SK-N-SH (cell line): ENCODE results near the gene KLHL2. TPM values are rescaled to one million over a fixed set of nuclear protein-coding genes. Genes with fewer than 3 reads are reported as not detected.

Experiments
- CTCF ChIA-PET: fragments of 300-600, 350-600 bp; formaldehyde crosslinking; extraction: SDS; loops from one replicate; lab custom pipeline; 2021; lab: Yijun Ruan, JAX
- POLR2A ChIA-PET: fragments of 350-600 bp; sonication (Branson Sonifier 250); formaldehyde crosslinking; extraction: SDS; loops from one replicate; lab custom pipeline; 2020; ENCODE audit warnings: antibody characterized with exemption, inconsistent platforms; lab: Yijun Ruan, JAX
- DNase-seq: peaks from one replicate; pipeline ENCODE4 v3.0.0; 2012
- H2AFZ ChIP-seq: fragments of 200-600 bp; sonication (generic); 2 replicates; pipeline ENCODE4 v1.8.1; 2016; ENCODE audit warnings: antibody characterized with exemption, mild to moderate bottlenecking, low read depth
- H3F3A ChIP-seq: fragments of 200-600 bp; sonication (generic); replicated peaks from 2 replicates; pipeline ENCODE3; 2016; ENCODE audit warnings: antibody characterized with exemption, mild to moderate bottlenecking; ENCODE audit not compliant: insufficient read depth
- H3K27ac ChIP-seq, 2 experiments: fragments of 200-500 bp in 1 of 2; fragments of 200-600 bp in 1 of 2; sonication (Bioruptor generic) in 1 of 2; sonication (generic), shearing (Covaris generic) in 1 of 2; 2 replicates each; pipeline versions ENCODE4 v1.5.1 to v1.6.1; 2014 to 2016; ENCODE audit warnings: low read depth in 2 of 2, inconsistent platforms in 1 of 2, low read length in 1 of 2, mild to moderate bottlenecking in 1 of 2, mixed read lengths in 1 of 2
- H3K27me3 ChIP-seq: fragments of 200-600 bp; sonication (generic), shearing (Covaris generic); 2 replicates; pipeline ENCODE4 v1.6.1; 2016; ENCODE audit warnings: mixed run types; ENCODE audit not compliant: insufficient read depth
- H3K36me3 ChIP-seq, 2 experiments: fragments of 200-500 bp in 1 of 2; fragments of 200-600 bp in 1 of 2; sonication (Bioruptor generic) in 1 of 2; sonication (generic) in 1 of 2; replicated peaks in 1 of 2; 2 replicates each; pipeline versions ENCODE3 to v1.5.1; 2014 to 2016; ENCODE audit warnings: low read length in 1 of 2, mild to moderate bottlenecking in 1 of 2; ENCODE audit not compliant: insufficient read depth in 2 of 2, control insufficient read depth in 1 of 2
- H3K4me1 ChIP-seq, 2 experiments: fragments of 200-500 bp in 1 of 2; fragments of 200-600 bp in 1 of 2; sonication (Bioruptor generic) in 1 of 2; sonication (generic), shearing (Covaris generic) in 1 of 2; 2 replicates each; pipeline versions ENCODE4 v1.5.1 to v1.6.1; 2014 to 2016; ENCODE audit warnings: low read depth in 1 of 2, low read length in 1 of 2, mixed run types in 1 of 2; ENCODE audit not compliant: insufficient read depth in 2 of 2, control insufficient read depth in 1 of 2
- H3K4me2 ChIP-seq: fragments of 200-600 bp; sonication (generic), shearing (Covaris generic); 2 replicates; pipeline ENCODE4 v1.6.1; 2017; ENCODE audit warnings: mixed run types
- H3K4me3 ChIP-seq, 2 experiments: fragments of 200-500 bp in 1 of 2; fragments of 200-600 bp in 1 of 2; sonication (Bioruptor generic) in 1 of 2; sonication (generic), shearing (Covaris generic) in 1 of 2; 2 replicates each; pipeline versions ENCODE4 v1.5.1 to v1.8.1; 2014 to 2016; ENCODE audit warnings: low read depth in 2 of 2, inconsistent platforms in 1 of 2, low read length in 1 of 2, mild to moderate bottlenecking in 1 of 2, mixed read lengths in 1 of 2, moderate library complexity in 1 of 2
- H3K79me2 ChIP-seq: fragments of 200-600 bp; sonication (generic); 2 replicates; pipeline ENCODE4 v1.8.1; 2017; ENCODE audit warnings: mild to moderate bottlenecking; ENCODE audit not compliant: insufficient read depth
- H3K9ac ChIP-seq: fragments of 200-600 bp; sonication (generic); 2 replicates; pipeline ENCODE4 v1.6.1; 2017; ENCODE audit warnings: mixed run types
- H3K9me2 ChIP-seq: fragments of 200-600 bp; sonication (generic); 2 replicates; pipeline ENCODE4 v1.6.1; 2017; ENCODE audit warnings: mixed run types
- H3K9me3 ChIP-seq: fragments of 200-600 bp; sonication (generic); 2 replicates; pipeline ENCODE4 v1.6.1; 2017; ENCODE audit warnings: mixed run types, mild to moderate bottlenecking, moderate library complexity
- H4K20me1 ChIP-seq: fragments of 200-600 bp; sonication (generic); 2 replicates; pipeline ENCODE4 v1.6.1; 2017; ENCODE audit warnings: mild to moderate bottlenecking, mixed run types; ENCODE audit not compliant: insufficient read depth
- CTCF ChIP-seq: fragments of 200-600 bp; sonication (generic); IDR thresholded peaks from 2 replicates; pipeline ENCODE4 v1.6.1; 2017; ENCODE audit warnings: antibody characterized with exemption, mild to moderate bottlenecking, moderate library complexity
- FOXJ3 ChIP-seq: sonication (generic); formaldehyde crosslinking; IDR thresholded peaks from 2 replicates; pipeline ENCODE4 v1.5.1; 2020; ENCODE audit warnings: mild to moderate bottlenecking, missing genetic modification reagents
- FOXM1 ChIP-seq: IDR thresholded peaks from 2 replicates; pipeline ENCODE4 v1.4.0; 2012; ENCODE audit warnings: low read depth, mild to moderate bottlenecking
- NFIC ChIP-seq: IDR thresholded peaks from 2 replicates; pipeline ENCODE4 v1.4.0; 2012; ENCODE audit warnings: borderline replicate concordance
- RCOR1 ChIP-seq: fragments of 150-350 bp; IDR thresholded peaks from 2 replicates; pipeline ENCODE4 v1.6.1; 2017; ENCODE audit warnings: antibody characterized with exemption, low read length
- SMC3 ChIP-seq: IDR thresholded peaks from 2 replicates; pipeline ENCODE4 v1.6.1; 2012; ENCODE audit warnings: low read depth, low read length, improper control_type of control experiment
- WGBS: methylation state at CpG from one replicate; pipeline ENCODE4 v1.1.6; 2017; ENCODE audit warnings: low lambda C conversion rate; 5-methylcytosine and 5-hydroxymethylcytosine counted together
- polyA plus RNA-seq, 3 experiments: library from polyadenylated mRNA; depleted of rRNA; stranded (reverse); fragments of >200 nt; gene quantifications; 2 replicates each; pipeline ENCODE4 v1.2.3, GENCODE V29; 2012
- TF ChIP-seq, protein P1 (sequence below): IDR thresholded peaks from 2 replicates; pipeline ENCODE4 v1.4.0; 2012; ENCODE audit warnings: low read depth, borderline replicate concordance

The KLHL2 gene
- polyA plus RNA-seq, 1 of the 3 experiments (the other 2 are of a cell fraction): 25.0 TPM

GRCh38 chr4:165359506-165359905 is 152.1 kb downstream of the KLHL2 start:
- no peaks in the 10 kb centered on the region for H3K36me3 ChIP-seq
- no peak overlapping the region for H3K9ac ChIP-seq
- no peak overlapping the region for H2AFZ ChIP-seq
- H3K4me3 ChIP-seq: no peak overlapping the region
- DNase-seq: no peak
- POLR2A ChIA-PET: no interaction called here
- no peaks in the 10 kb centered on the region for H3K9me2 ChIP-seq
- H3F3A ChIP-seq: no peaks in the 10 kb centered on the region
- no peaks in the 10 kb centered on the region for H3K9me3 ChIP-seq
- H3K4me2 ChIP-seq: no peak overlapping the region
- WGBS: 67% methylated on average over 2 of the region's 2 CpGs
- H3K27me3 ChIP-seq: no peaks in the 10 kb centered on the region
- no peaks in the 10 kb centered on the region for H3K4me1 ChIP-seq
- CTCF ChIA-PET: interaction anchor here (0.8 to 8.3 kb wide), 5 partner anchors 16 to 228 kb away, joined by 3 to 64 read pairs (median 17); no protein-coding TSS in a partner anchor
- no peaks in the 10 kb centered on the region for H4K20me1 ChIP-seq
- H3K27ac ChIP-seq: no peak overlapping the region
- TF ChIP-seq NFIC (no peak), RCOR1 (no peak)
- TF ChIP-seq, all 33 proteins: peak for 0
- no peaks in the 10 kb centered on the region for H3K79me2 ChIP-seq

DNA sequence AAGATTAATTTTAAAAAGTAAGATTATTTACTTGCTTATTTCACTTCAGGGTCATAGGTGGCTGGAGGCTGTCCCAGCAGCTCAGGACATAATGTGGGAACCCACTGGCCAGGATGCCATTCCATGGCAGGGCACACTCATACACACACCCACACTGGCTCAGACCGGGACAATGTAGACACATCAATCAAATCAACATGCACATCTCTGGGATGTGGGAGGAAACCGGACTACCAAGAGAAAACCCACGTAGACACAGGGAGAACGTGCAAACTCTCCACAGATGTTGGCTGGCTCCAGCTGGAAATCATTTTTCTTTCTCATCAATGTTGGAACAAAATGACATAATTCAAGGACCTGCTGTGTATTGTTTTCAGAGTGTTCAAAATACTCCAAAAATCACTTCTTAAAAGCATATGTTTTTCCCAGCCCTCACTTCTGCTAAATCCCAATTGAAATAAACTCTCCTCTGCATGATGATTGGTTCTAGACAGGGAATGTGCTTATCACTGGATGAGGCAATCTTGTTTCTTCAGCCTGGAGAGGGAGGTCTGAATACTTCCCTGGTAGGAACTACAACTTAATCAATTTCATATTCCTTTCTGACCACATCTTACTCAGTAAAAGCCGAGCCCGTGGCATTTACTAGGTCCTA is 152.8 kb downstream of the KLHL2 start:
- Histone ChIP-seq H3K9me3 (no peaks in the 10 kb centered on the region), H2AFZ (no peak overlapping the region), H3K4me1 (no peaks in the 10 kb centered on the region), H3K27me3 (no peaks in the 10 kb centered on the region), H3K4me3 (no peak overlapping the region), H4K20me1 (no peaks in the 10 kb centered on the region), H3K79me2 (no peaks in the 10 kb centered on the region), H3K27ac (no peak overlapping the region), H3K4me2 (no peak overlapping the region), H3K36me3 (no peaks in the 10 kb centered on the region), H3F3A (no peaks in the 10 kb centered on the region), H3K9me2 (no peaks in the 10 kb centered on the region), H3K9ac (no peak overlapping the region)
- TF ChIP-seq CTCF (no peak), FOXM1 (no peak), FOXJ3 (CRISPR knock-in tag) (no peak)
- DNase-seq: no peak
- CTCF ChIA-PET: interaction anchor here (1.0 to 8.3 kb wide), 4 partner anchors 100 to 228 kb away, joined by 3 to 64 read pairs (median 36); no protein-coding TSS in a partner anchor
- POLR2A ChIA-PET: no interaction called here
- WGBS: 54% methylated on average over 6 of the region's 6 CpGs

DNA sequence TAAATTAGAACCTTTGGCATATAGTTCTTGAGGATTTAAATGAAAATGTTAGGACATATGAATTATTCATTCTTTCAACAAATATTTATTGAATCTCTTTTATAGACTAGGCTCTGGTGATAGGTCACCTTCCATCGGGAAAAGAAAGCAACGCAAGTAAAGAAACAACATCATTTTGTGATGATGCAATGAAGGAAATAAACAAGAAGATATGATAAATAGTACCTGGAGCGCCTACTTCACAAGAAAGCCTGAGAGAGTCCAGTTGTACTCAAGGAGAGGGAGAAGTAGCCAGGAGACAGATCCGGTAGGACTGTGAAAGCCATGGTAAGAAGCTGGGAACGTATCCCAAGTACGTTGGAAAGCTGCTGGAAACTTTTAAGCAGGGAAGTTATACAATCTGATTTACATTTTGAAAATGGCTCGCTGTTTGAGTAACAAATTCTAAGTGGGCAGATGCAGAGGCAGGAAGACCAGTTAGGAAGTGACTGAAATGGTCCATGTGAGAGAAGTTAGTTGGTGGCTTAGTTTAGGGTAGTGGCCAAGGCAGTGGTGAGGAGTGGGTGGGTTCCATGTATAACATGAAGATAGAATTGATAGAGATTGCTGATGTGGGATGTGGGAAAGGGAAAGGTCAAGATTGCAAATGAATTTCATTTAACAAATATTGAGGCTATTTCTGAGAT is 153.8 kb downstream of the KLHL2 start:
- H3F3A ChIP-seq: no peaks in the 10 kb centered on the region
- POLR2A ChIA-PET: no interaction called here
- CTCF ChIA-PET: interaction anchor here (1.2 to 8.3 kb wide), 3 partner anchors 21 to 229 kb away, joined by 3 to 64 read pairs (median 3); no protein-coding TSS in a partner anchor
- H3K79me2 ChIP-seq: no peaks in the 10 kb centered on the region
- no peaks in the 10 kb centered on the region for H4K20me1 ChIP-seq
- no peak overlapping the region for H3K4me3 ChIP-seq
- H3K36me3 ChIP-seq: no peaks in the 10 kb centered on the region
- no peak for DNase-seq
- no peak overlapping the region for H3K9ac ChIP-seq
- no peaks in the 10 kb centered on the region for H3K9me3 ChIP-seq
- 59% methylated on average over 7 of the region's 7 CpGs for WGBS
- H3K4me2 ChIP-seq: no peak overlapping the region
- TF ChIP-seq, protein P1, sequence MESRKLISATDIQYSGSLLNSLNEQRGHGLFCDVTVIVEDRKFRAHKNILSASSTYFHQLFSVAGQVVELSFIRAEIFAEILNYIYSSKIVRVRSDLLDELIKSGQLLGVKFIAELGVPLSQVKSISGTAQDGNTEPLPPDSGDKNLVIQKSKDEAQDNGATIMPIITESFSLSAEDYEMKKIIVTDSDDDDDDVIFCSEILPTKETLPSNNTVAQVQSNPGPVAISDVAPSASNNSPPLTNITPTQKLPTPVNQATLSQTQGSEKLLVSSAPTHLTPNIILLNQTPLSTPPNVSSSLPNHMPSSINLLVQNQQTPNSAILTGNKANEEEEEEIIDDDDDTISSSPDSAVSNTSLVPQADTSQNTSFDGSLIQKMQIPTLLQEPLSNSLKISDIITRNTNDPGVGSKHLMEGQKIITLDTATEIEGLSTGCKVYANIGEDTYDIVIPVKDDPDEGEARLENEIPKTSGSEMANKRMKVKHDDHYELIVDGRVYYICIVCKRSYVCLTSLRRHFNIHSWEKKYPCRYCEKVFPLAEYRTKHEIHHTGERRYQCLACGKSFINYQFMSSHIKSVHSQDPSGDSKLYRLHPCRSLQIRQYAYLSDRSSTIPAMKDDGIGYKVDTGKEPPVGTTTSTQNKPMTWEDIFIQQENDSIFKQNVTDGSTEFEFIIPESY: no peak
- TF ChIP-seq SMC3: no peak
- H3K27ac ChIP-seq: no peak overlapping the region
- H3K4me1 ChIP-seq: no peaks in the 10 kb centered on the region
- H3K27me3 ChIP-seq: no peaks in the 10 kb centered on the region
- no peaks in the 10 kb centered on the region for H3K9me2 ChIP-seq
- 0 out of 2 replicates have a peak overlapping the region, but pooled peaks have one; percentile 13 for H2AFZ ChIP-seq
